Measurements from ENCODE around the gene SLC25A40. TPM values are rescaled to one million over a fixed set of nuclear protein-coding genes. Genes with fewer than 3 reads are reported as not detected.

The SLC25A40 gene
- total RNA-seq, 1 donor from 2014 or later: 27.0 TPM

DNA sequence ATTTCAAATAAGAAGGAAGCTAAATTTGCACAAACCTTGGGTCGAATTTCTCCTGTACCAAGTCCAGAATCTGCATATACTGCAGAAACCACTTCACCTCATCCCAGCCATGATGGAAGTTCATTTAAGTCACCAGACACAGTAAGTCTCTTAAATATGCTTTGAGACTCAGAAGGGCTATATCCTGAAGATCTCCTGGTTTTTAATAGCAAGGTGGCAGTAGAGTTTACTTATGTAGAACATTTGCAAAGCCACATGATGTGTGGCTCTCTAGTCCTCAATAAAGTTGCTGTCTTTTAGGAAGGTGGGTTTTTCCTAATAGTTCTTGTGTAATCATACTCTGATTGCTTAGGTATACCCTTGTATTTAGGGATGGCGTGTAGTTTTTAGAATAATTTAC is 8.9 kb upstream of the SLC25A40 start:
- no peaks in the 10 kb centered on the region for H3K9me3 ChIP-seq (replicated peaks)
- intact Hi-C loops (cut with micrococcal nuclease): no loop called here
- TF ChIP-seq, protein P1, sequence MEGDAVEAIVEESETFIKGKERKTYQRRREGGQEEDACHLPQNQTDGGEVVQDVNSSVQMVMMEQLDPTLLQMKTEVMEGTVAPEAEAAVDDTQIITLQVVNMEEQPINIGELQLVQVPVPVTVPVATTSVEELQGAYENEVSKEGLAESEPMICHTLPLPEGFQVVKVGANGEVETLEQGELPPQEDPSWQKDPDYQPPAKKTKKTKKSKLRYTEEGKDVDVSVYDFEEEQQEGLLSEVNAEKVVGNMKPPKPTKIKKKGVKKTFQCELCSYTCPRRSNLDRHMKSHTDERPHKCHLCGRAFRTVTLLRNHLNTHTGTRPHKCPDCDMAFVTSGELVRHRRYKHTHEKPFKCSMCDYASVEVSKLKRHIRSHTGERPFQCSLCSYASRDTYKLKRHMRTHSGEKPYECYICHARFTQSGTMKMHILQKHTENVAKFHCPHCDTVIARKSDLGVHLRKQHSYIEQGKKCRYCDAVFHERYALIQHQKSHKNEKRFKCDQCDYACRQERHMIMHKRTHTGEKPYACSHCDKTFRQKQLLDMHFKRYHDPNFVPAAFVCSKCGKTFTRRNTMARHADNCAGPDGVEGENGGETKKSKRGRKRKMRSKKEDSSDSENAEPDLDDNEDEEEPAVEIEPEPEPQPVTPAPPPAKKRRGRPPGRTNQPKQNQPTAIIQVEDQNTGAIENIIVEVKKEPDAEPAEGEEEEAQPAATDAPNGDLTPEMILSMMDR (IDR thresholded peaks at IDR 0.05; ENCODE audit: borderline replicate concordance): no peak
- DNase-seq: no peak
- no peaks in the 10 kb centered on the region for H3K27me3 ChIP-seq (ENCODE audit: low read depth)
- H3K4me1 ChIP-seq: no peaks in the 10 kb centered on the region
- H3K27ac ChIP-seq (replicated peaks): no peak overlapping the region
- no peak overlapping the region for H3K4me3 ChIP-seq
- peaks cover 5% of the 10 kb centered on the region for H3K36me3 ChIP-seq

DNA sequence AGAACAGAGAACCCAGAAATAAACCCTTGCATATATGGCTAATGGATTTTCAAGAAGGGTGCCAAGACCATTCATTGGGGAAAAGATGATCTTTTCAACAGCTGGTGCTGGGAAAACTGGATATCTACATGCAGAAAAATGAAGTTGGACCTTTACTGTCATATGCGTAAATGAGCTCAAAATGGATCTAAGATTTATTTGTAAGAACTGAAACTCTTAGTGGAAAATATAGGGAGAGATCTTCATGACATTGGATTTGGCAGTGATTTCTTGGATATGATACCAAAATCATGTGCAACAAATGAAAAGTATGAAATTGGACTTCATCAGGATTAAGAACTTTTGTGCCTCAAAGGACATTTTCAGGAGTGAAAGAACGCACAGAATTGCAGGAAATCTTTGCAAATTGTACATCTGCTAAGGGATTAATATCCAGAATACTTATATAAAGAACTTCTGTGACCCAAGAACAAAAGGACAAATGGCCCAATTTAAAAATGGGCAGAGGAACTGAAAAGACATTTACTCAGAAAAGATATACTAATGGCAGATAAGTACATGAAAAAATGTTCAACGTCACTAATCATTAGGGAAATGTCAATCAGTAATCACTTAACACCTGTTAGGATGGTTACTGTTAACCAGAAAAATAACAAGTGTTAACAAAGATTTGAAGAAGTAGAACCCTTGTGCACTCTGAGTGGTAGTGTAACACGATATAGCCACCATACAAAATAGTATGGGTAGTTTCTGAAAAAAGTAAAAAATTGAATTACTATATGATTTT is 6.2 kb upstream of the SLC25A40 start:
- H3K4me1 ChIP-seq: peaks cover 12% of the 10 kb centered on the region
- no peak overlapping the region for H3K4me3 ChIP-seq
- no peaks in the 10 kb centered on the region for H3K27me3 ChIP-seq (ENCODE audit: low read depth)
- TF ChIP-seq, protein P1 (IDR thresholded peaks at IDR 0.05; ENCODE audit: borderline replicate concordance): no peak
- intact Hi-C loops (cut with micrococcal nuclease): no loop called here
- H3K36me3 ChIP-seq: peaks cover 2% of the 10 kb centered on the region
- H3K27ac ChIP-seq (replicated peaks): no peak overlapping the region
- no peaks in the 10 kb centered on the region for H3K9me3 ChIP-seq (replicated peaks)
- no peak for DNase-seq

GRCh38 chr7:87878208-87878735 is 2.1 kb upstream of the SLC25A40 start:
- Histone ChIP-seq H3K27me3 (ENCODE audit: low read depth) (no peaks in the 10 kb centered on the region), H3K9me3 (replicated peaks) (no peaks in the 10 kb centered on the region), H3K27ac (replicated peaks) (no peak overlapping the region), H3K36me3 (no peaks in the 10 kb centered on the region), H3K4me1 (peaks cover 35% of the 10 kb centered on the region), H3K4me3 (no peak overlapping the region)
- TF ChIP-seq, protein P1 (IDR thresholded peaks at IDR 0.05; ENCODE audit: borderline replicate concordance): no peak
- intact Hi-C loops (cut with micrococcal nuclease): no loop called here
- no peak for DNase-seq

DNA sequence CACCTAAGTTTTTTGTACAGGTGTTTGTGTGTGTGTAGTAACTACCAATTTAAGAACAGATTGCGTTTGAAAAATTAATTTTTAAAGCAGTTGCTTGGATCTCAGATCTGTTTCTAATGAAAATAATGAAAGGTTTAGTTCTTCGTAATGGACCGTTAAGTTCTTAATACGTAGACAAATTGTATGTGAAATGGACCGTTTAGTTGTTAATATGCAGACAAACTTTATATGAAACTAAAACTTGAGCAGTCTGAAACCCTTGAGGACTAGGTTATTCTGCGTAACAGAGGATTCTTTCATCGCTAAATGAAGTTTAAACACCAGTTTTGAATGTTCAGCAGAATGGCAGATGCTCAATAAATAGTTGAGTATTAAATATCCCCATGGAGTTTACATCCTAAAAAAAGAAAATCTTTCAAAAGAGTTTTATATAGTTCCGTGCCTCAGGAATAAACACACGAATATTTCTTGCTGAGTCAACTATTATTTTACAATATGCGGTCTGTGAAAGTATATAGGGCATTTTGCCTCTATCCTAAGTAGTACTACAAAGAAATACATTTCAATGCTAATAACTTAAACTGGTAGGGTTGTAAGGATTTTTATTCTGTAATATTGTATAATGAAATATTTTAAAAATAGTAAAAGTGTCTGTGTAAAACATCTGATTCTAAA is 1.3 kb upstream of the SLC25A40 start:
- Histone ChIP-seq H3K4me1 (peaks cover 35% of the 10 kb centered on the region), H3K27me3 (ENCODE audit: low read depth) (no peaks in the 10 kb centered on the region), H3K9me3 (replicated peaks) (peaks cover 6% of the 10 kb centered on the region), H3K27ac (replicated peaks) (peak overlapping the region; percentile 90), H3K36me3 (no peaks in the 10 kb centered on the region), H3K4me3 (peak overlapping the region; percentile 88)
- intact Hi-C loops (cut with micrococcal nuclease): no loop called here
- TF ChIP-seq, protein P1 (IDR thresholded peaks at IDR 0.05; ENCODE audit: borderline replicate concordance): no peak
- no peak for DNase-seq

- H3K4me1 ChIP-seq: peaks cover 35% of the 10 kb centered on the region
- peak overlapping the region; percentile 90 for H3K27ac ChIP-seq (replicated peaks)
- H3K4me3 ChIP-seq: peak overlapping the region; percentile 88
- intact Hi-C loops (cut with micrococcal nuclease): no loop called here
- H3K9me3 ChIP-seq (replicated peaks): peaks cover 12% of the 10 kb centered on the region
- DNase-seq: peak; percentile 43
- H3K27me3 ChIP-seq (ENCODE audit: low read depth): no peaks in the 10 kb centered on the region
- TF ChIP-seq, protein P1 (IDR thresholded peaks at IDR 0.05; ENCODE audit: borderline replicate concordance): no peak
- no peaks in the 10 kb centered on the region for H3K36me3 ChIP-seq
These were observed 692 bp upstream of the SLC25A40 start for GRCh38 chr7:87876869-87877234.

Data from left ventricle myocardium inferior (tissue), 1 donor.